Ishikawa (cell line): ENCODE results near the gene EGF.

ENCODE experiments used
- CEBPB ChIP-seq: IDR thresholded peaks from 2 replicates; pipeline ENCODE4 v1.6.1; 2012
- CREB1 ChIP-seq: IDR thresholded peaks from 2 replicates; pipeline ENCODE4 v1.6.1; 2012; ENCODE audit warnings: low read depth
- EGR1 ChIP-seq: IDR thresholded peaks from 2 replicates; pipeline ENCODE4 v1.6.1; 2012
- EP300 ChIP-seq: IDR thresholded peaks from 2 replicates; pipeline ENCODE4 v1.6.1; 2012; ENCODE audit warnings: borderline replicate concordance
- FOXM1 ChIP-seq: IDR thresholded peaks from 2 replicates; pipeline ENCODE4 v1.6.1; 2012; ENCODE audit warnings: low read depth, borderline replicate concordance
- NFIC ChIP-seq: IDR thresholded peaks from 2 replicates; pipeline ENCODE4 v1.6.1; 2012
- RAD21 ChIP-seq: IDR thresholded peaks from 2 replicates; pipeline ENCODE4 v1.6.1; 2012; ENCODE audit warnings: low read depth
- TAF1 ChIP-seq: IDR thresholded peaks from 2 replicates; pipeline ENCODE4 v1.6.1; 2012; ENCODE audit warnings: low read depth, mild to moderate bottlenecking
- TCF12 ChIP-seq: IDR thresholded peaks from 2 replicates; pipeline ENCODE4 v1.6.1; 2012; ENCODE audit warnings: low read depth
- TEAD4 ChIP-seq: IDR thresholded peaks from 2 replicates; pipeline ENCODE4 v1.6.1; 2012
- YY1 ChIP-seq: IDR thresholded peaks from 2 replicates; pipeline ENCODE4 v1.6.1; 2012; ENCODE audit warnings: low read depth
- ZBTB7A ChIP-seq: IDR thresholded peaks from 2 replicates; pipeline ENCODE4 v1.6.1; 2012; ENCODE audit warnings: low read depth
- TF ChIP-seq, protein P1 (sequence below): IDR thresholded peaks from 2 replicates; pipeline ENCODE4 v1.6.1; 2012
- TF ChIP-seq, protein P2 (sequence below): IDR thresholded peaks from 2 replicates; pipeline ENCODE4 v1.6.1; 2012; ENCODE audit warnings: low read depth, mild to moderate bottlenecking
- TF ChIP-seq, protein P3 (sequence below): IDR thresholded peaks from 2 replicates; pipeline ENCODE4 v1.6.1; 2012

Gene EGF

DNA sequence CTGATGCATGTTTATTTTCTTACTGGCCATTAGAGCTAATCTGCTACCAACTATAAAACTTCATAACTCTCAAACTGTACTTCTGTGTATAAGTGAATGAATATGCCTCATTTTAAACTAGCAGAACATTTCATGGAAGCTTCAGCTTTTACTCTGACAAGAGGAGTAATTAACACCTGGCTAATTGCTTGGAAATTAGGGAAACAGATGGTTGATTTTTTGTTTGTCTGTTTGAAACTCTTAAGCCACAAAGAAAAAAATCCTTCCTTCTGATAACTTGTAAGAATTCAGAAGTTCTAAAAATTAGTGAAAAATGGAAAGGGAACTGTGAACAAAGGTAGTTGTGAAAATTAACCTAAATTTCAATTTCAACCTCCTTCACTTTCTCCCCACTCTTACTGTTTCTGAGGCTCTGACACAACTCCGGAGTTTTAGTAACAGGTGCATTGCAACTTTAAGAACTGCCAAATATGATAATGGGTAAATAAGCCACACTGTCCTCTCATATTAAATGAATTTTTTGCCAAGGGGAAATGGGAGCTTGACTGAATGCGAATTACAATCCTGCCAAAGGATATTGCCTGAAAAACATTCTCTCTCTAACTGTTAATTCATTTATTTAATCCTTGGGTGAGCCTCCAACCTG, 1.0 kb downstream of the EGF start:
- no peak for TF ChIP-seq TEAD4

DNA sequence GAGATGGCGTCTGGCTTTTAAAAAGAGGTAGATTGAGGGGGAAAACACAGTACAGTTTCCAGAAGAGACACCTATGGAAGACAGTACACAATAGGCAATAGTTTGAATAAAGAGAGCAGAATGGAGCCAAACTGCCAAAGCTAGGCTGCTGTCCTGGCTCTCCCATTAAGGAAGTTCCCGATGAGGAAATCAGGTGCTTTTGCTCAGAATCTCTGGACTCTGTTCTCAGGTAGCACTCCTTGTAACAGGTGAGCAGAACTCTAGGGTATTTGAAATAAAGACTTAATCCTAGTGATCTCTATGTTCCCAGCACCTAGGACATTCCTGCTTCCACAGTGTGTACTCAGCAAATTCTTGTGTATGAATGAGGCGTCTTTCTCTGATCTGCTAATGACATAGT, 1.6 kb downstream of the EGF start:
- TF ChIP-seq, protein P1, sequence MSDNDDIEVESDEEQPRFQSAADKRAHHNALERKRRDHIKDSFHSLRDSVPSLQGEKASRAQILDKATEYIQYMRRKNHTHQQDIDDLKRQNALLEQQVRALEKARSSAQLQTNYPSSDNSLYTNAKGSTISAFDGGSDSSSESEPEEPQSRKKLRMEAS = no peak
- TF ChIP-seq CEBPB (no peak), CREB1 (no peak), ZBTB7A (no peak), EP300 (no peak), NFIC (no peak), TAF1 (no peak), YY1 (no peak), EGR1 (no peak)
- TF ChIP-seq, protein P2, sequence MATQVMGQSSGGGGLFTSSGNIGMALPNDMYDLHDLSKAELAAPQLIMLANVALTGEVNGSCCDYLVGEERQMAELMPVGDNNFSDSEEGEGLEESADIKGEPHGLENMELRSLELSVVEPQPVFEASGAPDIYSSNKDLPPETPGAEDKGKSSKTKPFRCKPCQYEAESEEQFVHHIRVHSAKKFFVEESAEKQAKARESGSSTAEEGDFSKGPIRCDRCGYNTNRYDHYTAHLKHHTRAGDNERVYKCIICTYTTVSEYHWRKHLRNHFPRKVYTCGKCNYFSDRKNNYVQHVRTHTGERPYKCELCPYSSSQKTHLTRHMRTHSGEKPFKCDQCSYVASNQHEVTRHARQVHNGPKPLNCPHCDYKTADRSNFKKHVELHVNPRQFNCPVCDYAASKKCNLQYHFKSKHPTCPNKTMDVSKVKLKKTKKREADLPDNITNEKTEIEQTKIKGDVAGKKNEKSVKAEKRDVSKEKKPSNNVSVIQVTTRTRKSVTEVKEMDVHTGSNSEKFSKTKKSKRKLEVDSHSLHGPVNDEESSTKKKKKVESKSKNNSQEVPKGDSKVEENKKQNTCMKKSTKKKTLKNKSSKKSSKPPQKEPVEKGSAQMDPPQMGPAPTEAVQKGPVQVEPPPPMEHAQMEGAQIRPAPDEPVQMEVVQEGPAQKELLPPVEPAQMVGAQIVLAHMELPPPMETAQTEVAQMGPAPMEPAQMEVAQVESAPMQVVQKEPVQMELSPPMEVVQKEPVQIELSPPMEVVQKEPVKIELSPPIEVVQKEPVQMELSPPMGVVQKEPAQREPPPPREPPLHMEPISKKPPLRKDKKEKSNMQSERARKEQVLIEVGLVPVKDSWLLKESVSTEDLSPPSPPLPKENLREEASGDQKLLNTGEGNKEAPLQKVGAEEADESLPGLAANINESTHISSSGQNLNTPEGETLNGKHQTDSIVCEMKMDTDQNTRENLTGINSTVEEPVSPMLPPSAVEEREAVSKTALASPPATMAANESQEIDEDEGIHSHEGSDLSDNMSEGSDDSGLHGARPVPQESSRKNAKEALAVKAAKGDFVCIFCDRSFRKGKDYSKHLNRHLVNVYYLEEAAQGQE = no peak
- TF ChIP-seq, protein P3, sequence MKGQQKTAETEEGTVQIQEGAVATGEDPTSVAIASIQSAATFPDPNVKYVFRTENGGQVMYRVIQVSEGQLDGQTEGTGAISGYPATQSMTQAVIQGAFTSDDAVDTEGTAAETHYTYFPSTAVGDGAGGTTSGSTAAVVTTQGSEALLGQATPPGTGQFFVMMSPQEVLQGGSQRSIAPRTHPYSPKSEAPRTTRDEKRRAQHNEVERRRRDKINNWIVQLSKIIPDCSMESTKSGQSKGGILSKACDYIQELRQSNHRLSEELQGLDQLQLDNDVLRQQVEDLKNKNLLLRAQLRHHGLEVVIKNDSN = no peak

DNA sequence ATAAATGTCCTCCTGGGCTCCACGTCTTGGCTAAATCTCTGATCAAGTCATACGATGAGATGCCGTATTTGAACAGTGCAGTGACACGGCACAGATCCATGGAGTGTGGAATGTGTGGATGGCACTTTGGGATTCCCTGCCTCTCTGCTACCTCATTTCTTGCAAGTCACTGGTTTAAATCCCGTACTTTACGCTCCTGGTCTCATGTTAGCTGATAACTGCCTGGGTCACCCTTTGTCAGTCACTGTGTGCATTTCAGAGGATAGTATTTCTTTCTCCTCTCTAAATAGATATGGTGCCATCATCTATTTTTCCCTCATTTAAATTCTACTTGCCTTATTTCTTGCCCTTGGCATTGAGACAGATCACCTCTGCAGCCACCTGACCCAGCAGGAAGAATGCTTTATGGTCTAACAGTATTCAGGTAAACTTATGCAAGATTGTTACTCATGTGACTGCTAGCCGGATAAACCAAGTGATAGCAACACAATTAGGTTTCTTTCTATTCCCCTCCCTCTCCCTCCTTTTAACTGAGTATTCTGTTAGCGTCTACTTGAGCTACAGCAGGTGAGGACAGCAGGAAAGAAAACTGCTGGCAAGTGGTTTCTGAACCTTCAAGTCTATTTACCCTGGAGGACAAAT, 2.8 kb downstream of the EGF start:
- TF ChIP-seq EP300 (no peak), ZBTB7A (no peak), TAF1 (no peak), CREB1 (no peak), RAD21 (no peak), CEBPB (no peak), NFIC (no peak), FOXM1 (no peak), TCF12 (no peak), TEAD4 (no peak), EGR1 (no peak)
- TF ChIP-seq, protein P3 = no peak
- TF ChIP-seq, protein P1 = no peak
- TF ChIP-seq, protein P2 = no peak

DNA sequence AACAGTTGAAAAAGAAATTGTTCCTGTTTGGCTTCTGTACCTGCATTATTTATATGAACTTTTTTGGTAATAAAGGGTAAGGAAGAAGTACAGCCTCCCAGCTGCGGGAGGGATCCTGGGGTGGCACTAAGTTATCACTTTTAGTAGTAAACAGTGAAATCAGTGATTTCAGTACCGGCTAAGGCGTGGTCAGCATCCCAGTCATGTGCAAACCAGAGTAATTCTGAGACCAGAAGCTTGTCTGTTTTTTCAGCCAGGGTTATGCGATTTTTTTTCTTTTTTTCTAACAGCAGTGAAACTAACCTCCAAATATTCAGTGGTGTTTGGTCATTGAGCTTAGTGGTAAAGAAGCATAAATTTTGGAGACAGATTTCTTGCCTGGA, 3.3 kb downstream of the EGF start:
- no peak for TF ChIP-seq RAD21
- TF ChIP-seq, protein P3 = no peak
- no peak for TF ChIP-seq CREB1
- TF ChIP-seq TCF12 = no peak
- no peak for TF ChIP-seq NFIC
- no peak for TF ChIP-seq ZBTB7A

DNA sequence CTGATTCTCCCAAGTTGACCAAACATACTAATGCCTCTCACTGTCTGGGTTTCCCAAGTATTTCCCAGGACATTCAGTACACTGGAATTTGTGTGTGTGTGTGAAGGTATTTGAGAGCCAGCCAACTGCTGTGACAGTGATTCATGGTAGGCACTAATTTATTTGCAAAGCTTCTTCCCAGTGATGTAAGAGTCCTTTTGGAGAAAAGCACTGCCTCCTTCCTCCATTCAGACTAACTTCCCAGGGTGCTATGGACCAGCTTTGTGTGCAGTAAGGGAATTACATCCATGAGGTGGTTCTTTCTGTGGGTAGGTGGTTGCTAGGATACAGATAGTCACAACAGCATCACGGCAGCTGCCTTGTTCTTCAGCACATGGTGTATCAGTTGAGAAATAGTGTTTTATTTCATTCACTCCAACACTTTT, 8.7 kb downstream of the EGF start:
- TF ChIP-seq, protein P3 = no peak
- TF ChIP-seq TEAD4 = 0 out of 2 replicates have a peak, but pooled peaks have one; percentile 20

DNA sequence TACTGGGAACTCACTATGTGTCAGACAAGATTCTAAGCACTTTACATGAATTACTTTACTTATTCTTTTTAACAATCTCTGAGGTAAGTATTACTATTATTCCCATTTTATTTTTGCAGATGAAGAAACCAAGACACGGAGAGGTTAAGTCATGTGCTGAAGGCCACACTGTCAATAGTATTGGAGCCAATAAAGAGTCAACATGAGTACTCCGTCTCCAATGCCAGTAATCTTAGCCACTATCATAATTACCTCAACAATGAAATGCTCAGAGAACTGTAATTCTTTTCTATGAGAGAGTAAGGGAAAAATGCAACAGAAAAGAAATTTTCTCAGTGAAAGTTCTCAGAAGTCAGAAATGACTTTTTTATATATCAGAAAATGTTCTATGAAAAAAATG, 12.7 kb downstream of the EGF start:
- TF ChIP-seq, protein P1 = no peak
- TF ChIP-seq CREB1 (no peak), RAD21 (no peak)
- TF ChIP-seq, protein P3 = no peak
- TF ChIP-seq, protein P2 = no peak
